ENCODE results near the gene MAD1L1.
"Not testable (repeated sequence)": the region's sequence is repeated elsewhere in the genome, so short reads cannot be mapped to it uniquely, and the experiment has no call there.

Gene MAD1L1

DNA sequence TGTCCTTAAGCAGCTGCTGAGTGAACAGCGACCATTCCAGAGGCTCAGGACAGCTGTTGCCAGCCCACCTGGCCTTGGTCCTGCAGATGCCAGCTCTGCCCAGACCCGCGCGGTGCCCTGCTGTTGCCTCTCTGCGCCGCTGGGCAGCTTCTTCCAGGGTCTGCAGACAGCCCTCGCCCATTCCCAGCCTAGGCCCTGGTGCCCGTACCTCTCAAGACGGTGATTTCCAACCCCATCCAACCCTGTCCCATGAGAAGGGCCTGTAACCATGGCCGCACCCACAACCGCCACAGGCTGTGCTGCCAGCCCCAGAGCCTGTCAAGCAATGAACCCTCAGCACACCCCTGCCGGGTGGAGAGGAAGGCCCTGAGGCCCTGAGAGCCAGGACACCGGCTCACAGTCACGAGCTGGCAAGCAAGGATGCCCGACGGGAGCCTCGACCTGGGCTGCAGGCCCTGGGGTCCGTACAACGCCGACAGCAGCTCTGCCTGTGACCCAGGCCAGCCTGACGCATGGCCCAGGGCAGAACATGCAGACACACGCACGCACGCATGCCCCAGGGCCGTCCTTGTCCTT lies 231.9 kb downstream of the MAD1L1 start:
- DNase-seq (ENCODE audit: low spot score) = no peak

DNA sequence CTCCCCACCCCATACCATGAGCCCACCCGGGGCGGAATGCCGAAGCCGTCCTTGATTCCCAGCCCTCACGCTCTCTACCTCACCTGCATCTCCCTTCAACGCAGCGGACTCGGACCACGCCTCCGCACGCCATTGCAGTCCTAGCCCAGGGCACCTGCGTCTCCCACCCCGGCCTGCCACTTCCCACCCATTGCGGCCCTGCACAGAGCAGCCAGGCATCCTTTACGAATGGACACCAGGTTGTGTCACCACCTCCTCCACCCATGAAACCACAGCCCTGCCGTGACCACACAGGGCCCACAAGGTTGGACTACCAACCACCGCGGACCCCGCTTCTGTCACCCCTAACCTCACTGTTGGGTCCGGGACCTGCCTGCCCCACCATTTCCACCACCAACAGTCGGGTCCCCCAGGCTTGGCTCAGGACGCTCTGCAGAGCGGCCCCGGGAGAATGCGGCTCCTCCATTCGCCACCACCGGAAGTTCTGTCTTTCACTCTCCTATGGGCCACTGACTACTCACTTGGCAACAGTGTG lies 232.5 kb downstream of the MAD1L1 start:
- DNase-seq (ENCODE audit: low spot score) = no peak

DNA sequence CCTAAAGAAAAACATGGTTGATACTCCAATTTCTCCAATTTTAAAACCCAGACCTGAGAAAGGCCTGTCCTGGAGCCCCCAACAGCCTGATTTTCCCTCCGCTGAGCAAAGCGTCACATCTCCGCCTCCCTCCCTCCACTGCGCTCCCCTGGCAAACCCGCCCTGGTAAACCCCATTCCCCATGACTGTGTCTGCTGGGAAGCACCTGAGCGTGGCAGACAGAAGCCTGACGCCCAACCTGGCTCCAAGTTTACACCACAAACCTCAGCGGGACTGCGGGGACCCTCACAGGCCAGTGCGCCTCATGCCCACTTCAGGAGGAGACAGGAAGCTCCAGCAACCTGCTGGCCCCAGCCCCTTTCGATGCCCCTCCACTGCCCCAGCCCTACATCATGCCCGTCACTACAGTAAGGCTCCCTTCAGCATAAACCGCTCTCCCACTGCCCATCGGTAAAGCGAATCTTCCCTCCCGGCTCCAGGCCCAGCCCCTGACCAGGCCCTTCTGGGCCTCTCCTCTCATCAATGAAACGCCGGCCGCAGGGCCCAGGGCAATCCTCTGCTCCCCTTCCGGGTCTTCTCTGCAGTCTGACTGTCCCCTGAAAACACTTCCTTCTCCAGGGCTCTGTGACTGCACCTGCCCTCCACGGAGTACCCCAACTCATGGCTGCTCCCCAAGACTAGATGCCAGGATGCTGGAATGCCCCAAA lies 233.3 kb downstream of the MAD1L1 start:
- no peak for DNase-seq (ENCODE audit: low spot score)

DNA sequence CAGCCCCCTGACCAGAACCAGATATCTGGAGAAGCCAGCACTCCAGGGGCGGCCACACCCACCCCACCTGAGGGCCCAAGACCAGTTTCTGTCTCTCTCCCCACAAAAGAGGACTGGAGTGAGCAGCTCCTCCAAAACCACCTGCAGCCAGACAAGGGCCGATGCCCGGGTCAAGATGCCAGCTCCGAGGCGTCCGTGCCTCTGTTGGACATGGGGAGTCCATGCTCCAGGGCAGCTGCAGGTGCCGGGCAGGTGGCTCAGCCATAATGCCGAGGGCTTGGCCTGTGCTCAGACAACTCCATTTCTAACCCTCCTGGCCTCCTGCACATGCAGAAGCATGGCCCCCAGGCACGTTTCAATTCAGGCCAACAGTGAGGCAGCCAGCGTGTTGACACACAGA lies 234.6 kb downstream of the MAD1L1 start:
- no peak for DNase-seq (ENCODE audit: low spot score)

DNA sequence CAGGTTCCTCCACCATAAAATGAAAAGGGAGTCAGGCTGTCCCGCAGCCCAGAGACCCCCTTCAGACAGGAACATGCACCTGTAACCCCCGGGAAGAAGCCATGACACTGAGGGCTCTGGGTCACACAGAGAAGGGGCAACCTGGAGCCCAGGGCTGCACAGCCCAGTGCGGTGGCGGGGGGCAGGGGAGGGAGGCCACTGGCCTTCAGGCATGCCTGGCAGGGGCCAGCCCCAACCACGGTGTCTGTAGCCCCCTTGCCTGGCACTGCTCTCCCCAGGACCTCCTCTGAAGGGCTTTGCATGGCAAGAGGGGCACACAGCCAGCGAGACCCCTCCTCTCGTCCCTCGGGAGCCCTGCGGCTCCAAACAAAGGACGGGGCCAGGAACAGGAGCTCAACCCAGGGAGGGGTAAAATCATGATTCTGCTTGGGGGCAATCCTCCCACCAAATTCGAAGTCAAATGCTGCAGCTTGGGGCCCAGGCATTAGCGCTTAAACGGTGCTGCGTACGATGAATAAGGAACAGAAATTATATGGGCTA lies 235.1 kb downstream of the MAD1L1 start:
- no peak for DNase-seq (ENCODE audit: low spot score)

DNA sequence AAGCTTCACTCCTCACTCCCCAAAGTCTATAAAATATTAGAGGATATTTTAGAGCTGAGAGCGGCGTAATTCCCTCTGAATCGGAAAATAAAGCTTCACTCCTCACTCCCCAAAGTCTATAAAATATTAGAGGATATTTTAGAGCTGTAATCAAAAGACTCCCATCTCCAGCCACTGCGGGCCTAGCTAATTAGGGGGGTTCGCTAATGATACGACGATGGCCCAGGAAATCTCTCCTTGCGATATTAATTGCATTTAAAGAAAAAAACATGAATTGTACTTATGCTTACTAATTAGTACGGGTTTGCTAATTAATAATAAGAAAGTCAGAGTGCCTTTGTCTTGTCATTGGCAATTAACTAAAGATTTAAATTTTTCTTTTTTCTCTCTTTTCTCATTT lies 235.9 kb downstream of the MAD1L1 start:
- DNase-seq (ENCODE audit: low spot score) = no peak

DNA sequence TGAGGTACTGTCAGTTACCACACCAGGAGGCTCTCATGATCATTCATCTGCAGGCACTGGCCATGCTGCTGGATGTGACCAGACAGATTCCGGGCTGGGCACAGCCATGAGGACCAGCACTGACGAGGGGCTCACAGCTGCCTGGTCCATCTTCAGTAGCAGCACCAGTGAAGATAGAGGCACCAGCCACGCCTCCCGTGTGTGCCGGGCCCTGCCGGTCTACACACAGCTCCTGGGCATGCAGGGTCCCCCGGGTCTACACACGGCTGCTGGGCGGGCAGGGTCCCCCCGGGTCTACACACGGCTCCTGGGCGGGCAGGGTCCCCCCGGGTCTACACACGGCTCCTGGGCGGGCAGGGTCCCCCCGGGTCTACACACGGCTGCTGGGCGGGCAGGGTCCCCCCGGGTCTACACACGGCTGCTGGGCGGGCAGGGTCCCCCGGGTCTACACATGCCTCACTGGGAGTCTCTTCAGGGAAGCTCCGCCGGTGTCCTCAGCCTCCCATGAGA lies 236.8 kb downstream of the MAD1L1 start:
- not testable (repeated sequence) for DNase-seq (ENCODE audit: low spot score)

DNA sequence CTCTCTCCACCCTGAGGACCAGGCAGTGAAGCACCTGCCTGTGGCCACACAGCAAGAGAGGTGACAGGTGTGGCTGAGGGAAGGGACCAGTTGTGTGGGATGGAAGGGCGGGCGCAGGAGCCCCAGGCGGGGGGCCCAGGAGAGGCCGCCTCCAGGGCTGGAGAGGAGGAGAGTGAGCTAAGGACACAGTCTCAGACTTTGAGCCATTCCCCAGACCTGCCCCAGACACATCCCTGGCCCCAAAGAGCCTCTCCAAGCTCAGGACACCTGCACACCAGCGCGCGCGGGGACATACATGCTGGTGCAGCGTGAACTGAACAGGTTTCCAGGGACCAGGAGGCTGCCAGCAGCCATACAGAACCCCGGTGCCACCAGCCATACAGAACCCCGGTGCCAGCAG lies 237.3 kb downstream of the MAD1L1 start:
- DNase-seq (ENCODE audit: low spot score) = no peak

DNA sequence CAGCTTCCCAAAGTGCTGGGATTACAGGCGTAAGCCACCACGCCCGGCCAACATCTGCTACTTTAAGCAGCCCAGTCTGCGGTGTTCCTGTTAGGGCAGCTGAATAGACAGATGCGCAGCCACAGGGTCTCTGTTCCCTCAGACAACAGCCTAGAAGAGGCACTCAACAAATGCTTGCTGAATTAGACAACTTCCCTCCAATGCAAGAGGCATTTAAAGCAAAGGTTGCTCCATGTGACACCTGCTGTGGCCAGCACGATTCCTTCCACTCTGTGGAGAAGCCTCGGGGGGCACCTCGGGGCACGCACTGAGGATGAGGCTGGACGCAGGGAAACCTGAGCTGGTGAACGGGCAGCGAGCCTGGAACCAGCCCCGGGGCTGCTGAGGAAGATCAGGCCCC lies 237.8 kb downstream of the MAD1L1 start:
- DNase-seq (ENCODE audit: low spot score) = no peak

DNA sequence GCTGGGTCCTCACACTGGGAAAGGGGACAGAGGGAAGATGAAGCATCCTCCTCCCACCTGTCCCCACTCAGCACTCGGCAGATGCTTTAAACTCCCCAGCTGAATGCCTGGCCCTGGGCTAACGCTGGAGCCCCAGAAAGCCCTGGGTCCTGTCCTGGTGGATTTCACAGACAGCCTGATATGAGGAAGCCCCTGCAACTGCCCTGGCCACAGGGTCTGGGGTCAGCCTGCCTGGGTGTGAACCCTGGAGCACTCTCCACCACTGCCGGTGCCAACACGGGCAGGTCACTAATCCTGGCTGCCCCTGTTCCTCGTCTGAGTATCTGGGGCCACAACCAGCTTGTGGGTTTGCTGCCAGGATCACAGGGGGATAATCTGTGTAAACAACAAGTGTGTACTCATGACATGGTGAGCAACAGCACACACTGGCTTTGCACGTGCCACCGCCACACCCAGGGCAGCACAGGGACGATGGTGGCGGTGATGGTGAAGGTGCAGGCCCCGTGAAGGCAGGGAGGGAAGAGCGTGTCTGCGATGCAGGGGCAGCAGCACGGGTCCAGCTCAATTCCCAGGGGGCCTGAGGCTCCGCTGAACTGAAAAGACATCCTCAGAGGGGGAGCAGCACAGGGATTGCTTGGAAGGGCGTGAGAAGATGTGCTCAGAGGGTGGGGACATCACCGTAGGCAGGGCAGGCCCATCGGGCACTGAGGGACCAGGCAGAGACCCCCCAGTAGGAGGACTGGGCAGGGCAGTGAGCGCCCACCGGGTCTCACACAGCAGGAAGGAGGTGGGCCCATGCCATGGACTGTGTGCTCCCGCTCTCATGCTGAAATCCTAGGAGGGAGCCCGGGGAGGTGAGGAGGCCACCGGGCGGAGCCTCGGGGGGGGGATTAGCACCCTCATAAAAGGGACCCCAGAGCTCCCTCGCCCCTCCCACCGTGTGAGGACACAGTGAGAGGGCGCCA lies 238.7 kb downstream of the MAD1L1 start:
- no peak for DNase-seq (ENCODE audit: low spot score)

DNA sequence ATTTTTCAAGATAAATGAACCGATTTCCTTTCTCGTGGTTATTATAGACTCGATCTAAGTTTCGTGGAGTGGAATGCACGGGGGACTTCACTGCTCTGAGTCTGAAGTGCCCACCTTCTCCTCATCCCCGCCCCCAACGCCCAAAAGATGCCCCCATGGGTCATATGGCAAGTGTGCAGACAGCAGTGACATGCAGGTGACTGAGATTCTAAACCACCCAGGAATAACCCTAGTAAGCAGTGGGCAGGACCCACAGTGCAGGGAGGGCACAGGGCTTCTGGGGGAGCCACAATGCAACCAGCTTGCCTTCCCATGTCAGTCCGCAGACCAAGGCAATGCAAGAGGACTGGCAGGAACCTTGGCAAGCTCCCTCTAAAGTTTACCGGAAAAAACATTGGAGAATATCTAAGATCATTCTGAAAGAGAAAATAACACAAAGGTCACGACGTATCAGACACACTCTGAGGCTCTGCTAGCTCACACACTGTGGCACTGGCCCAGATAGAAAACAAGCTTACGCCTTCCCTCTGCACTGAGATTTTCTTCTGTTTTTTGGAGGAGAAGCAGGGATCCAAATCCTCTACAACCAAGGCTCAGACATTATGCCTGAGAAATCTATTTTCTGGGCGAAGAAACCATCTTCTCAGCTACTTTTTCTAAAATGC lies 239.6 kb downstream of the MAD1L1 start:
- DNase-seq (ENCODE audit: low spot score) = no peak

DNA sequence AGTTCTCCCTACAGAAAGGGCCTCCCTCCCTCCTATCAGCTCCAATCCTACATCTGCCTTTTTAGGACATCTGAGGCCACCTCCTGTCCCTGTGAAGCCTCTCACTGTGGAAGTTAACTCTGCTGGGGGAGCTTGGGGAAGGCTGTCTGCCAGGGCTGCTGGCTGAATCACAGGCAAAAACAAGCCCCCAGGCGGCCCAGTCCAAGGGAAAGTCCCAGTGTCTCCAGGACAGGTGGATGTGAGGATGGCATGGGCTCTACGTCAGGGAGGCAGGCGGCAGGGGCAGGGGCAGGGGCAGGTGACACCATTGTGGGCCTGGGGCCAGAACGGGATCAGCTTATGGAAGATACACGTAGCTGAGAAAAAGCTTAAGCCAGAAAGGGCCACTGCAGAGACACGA lies 240.2 kb downstream of the MAD1L1 start:
- no peak for DNase-seq (ENCODE audit: low spot score)

DNA sequence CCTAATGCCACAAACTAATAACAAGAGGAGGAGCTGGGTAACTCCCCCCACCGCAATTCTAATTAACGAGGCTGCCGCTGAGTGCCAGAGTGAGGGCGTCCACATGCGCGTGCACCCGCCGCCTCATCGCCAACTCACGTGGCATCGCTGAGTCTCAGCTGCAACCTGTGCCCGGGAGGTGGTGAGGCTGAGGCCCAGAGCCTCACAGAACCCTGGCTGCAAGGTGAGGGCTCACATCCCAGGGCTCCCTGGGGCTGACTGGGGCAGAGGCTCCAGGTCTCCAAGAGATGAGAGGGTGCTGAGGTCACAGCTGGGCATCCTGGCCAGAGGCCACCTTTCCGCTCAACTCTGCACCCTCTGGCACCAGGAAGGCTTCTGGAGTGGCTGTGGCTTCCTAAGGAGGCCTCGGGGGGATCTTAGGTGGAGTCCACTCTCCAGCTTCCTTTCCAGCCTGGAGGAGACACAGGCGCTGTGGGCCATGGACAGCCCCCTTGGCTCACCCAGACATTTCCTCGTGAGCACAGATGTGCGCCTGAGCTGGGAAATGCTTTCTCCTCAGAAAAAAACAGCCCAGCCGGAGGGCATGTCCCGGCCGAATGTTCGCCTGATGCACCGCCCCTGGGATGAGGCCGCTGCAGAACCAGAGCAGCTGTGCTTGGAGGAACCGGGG lies 242.6 kb downstream of the MAD1L1 start:
- DNase-seq (ENCODE audit: low spot score) = no peak

DNA sequence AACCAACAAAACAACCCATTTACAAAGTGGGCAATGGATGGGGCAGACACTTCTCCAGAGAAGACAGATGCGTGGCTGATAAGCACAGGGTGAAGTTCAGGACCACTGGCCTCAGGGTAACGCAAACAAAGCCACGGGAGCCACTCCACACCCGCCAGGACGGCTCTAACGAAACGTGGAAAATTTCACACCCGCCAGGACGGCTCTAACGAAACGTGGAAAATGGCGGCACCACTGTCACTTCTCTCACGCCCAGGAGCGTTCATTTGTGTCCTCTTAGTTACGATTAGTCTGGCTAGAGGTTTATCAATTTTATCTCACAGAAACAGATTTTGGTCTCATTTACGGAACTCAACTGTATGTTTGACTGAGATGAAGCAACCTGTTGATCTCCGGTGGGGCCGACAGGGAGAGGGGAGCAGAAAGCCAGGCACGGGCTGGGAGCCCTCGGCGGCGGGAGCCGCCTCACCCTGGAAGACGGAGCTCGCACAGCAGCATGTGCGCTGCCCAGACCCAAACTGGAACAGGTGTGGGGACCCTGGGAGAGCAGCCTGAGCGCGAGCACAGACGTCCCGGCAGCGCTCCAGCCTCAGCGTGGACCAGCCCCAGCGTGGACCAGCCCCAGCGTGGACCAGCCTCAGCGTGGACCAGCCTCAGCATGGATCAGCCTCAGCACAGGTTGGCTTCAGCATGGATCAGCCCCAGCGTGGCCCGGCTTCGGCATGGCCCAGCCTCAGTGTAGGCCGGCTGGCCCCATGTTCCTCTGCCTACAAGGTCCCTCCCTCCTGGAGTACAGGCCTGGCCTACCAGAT lies 243.5 kb downstream of the MAD1L1 start:
- no peak for DNase-seq (ENCODE audit: low spot score)

DNA sequence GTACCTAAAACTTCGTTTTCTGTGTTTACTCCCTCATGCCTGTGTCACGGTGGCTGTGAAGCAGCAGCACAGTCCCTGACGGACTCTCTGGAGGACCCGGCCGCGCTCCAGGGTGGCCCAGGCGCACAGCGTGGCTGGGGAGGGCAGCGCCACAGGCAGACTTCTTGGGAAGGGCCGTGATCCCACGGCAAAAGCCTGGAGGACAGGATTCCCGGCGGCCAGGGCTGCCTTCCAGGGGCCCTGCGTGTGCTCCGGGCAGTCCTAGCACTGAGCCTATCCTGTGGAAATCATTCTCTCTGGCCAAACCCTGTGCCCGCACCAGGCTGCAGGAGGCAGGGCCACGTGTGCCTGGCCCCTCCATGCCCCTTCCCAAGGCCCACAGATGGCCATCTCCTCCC lies 244.2 kb downstream of the MAD1L1 start:
- no peak for DNase-seq (ENCODE audit: low spot score)

DNA sequence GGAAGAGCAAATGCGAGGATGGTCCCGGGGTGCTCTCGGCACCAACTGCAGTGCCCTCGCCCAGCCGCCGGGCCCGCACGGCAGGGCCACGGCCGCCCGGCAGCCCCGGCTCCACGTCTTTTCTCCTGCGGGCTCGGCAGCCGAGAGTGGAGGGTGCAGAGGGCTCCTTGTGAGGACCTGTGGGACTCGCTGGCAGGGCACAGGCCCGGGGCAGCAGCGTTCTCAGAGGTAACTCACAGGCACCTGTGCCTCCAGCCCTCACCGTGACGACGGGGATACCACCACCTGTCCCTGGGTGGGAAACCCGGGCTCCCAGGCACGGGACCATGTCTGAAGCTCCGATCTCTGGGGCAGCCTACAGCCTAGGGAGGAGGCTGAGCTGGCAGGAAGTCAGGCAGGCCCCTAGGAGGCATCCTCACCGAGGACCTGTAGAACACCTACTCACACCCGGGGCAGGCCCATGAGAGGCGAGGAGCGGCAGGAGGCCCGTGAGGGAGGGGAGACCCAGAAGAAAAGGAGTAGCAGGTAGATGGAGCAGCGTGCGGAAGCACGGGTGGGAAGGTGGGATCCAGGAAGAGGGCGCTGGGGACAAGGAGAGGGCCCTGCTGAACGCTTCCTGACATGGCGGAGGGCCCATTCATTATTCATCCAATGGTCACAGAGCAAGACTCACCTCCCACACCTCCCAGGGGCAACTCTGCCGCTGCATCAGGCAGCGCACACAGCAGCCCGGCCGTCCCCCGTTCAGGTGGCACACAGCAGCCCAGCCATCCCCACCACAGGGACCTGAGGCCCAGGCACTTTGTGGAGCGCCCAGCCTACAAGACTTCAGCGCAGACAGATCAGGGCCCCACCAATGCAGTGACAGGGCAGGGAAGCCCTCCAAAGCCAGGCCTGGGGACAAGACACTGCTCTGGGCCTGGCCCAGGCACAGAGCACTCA lies 244.9 kb downstream of the MAD1L1 start:
- no peak for DNase-seq (ENCODE audit: low spot score)

DNA sequence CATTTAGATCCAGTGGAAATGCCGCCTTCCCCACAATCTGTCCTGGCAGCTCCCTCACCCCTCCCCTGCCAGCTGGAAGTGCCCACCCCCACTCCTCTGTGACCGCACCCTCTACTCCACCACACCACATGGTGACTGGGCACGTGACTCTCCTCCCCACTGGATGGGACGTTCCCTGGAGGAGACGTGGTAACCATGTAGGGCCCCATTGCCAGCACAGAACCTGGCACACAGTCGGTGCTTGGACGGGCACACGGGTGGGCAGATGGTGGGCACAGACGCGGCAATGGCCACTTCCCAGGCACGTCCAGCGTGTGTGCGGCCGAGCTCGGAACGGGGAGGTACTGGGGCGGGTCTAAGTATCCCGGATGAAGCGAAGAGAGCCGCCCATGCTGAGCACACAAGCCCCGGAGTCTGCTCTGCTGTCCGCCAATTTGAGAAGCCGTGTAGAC lies 245.6 kb downstream of the MAD1L1 start:
- DNase-seq (ENCODE audit: low spot score) = no peak

DNA sequence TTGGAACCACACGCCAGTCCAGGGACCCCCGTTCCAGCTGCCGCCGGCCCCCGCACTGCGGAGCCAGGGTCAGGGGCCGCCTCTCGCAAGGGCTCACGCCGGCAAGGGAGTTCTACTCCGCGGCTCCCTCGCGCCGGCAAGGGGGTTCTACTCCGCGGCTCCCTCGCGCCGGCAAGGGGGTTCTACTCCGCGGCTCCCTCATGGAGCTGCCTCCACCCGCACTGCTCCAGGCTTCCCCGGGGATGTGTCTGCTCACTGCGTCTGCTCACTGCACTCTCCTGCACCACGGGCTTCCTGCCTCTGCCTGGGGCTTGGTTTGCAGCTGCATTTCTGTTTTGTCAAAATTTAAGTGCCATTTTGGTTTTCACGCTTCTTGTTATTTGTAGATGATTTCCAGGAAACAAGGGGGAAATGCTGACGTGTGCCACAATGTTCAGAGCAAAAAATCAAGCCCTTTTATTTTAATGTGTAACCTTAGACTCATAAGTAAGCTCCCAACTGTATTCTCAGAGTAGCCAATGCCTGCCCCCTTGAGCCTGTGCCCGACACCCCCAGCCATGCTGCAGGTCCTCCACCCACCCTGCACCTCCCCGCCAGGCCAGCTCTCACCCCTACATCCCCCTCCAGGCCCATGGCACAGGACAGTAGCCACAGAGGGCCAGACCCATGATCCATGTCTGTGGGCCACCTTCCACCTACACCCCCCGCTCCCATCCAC lies 246.2 kb downstream of the MAD1L1 start:
- no peak for DNase-seq (ENCODE audit: low spot score)
